Left kidney (tissue), 8 donors: ENCODE measurements around the gene RELA. TPM values are rescaled to one million over a fixed set of nuclear protein-coding genes. Genes with fewer than 3 reads are reported as not detected.
"Not testable (repeated sequence)": the region's sequence is repeated elsewhere in the genome, so short reads cannot be mapped to it uniquely, and the experiment has no call there.

Experiments
- DNase-seq: peaks from one replicate; pipeline ENCODE4 v3.0.0-alpha.2; 2013
- long read RNA-seq, 8 donors: transcript quantifications; one replicate each; lab custom pipeline, GENCODE V29; 2026
- polyA plus RNA-seq: library from polyadenylated mRNA; unstranded; fragments of 120-200 nt; gene quantifications from one replicate; pipeline ENCODE4 v1.2.1, GENCODE V29; 2013; ENCODE audit not compliant: insufficient read length

Gene RELA
- polyA plus RNA-seq = 49.6 TPM
- long read RNA-seq, donor 1, transcript RELA-202 (11 exons, 2,700 nt) = major isoform, 7 of 23 reads
- long read RNA-seq, donor 1, partial matches to known transcripts = 10 of 23 reads
- long read RNA-seq, donor 1, other reads (novel, unspliced or antisense) = 0 of 23 reads
- long read RNA-seq, donor 2, transcript RELA-202 (11 exons, 2,700 nt) = major isoform, 6 of 6 reads
- long read RNA-seq, donor 2, partial matches to known transcripts = 0 of 6 reads
- long read RNA-seq, donor 2, other reads (novel, unspliced or antisense) = 0 of 6 reads
- long read RNA-seq, donor 3, transcript RELA-202 (11 exons, 2,700 nt) = major isoform, 6 of 6 reads
- long read RNA-seq, donor 3, partial matches to known transcripts = 0 of 6 reads
- long read RNA-seq, donor 3, other reads (novel, unspliced or antisense) = 0 of 6 reads
- long read RNA-seq, donor 4, partial matches to known transcripts = 0 of 1 reads
- long read RNA-seq, donor 4, other reads (novel, unspliced or antisense) = 0 of 1 reads
- long read RNA-seq, donor 5, partial matches to known transcripts = 0 of 4 reads
- long read RNA-seq, donor 5, other reads (novel, unspliced or antisense) = 0 of 4 reads
- long read RNA-seq, donor 6, transcript RELA-202 (11 exons, 2,700 nt) = major isoform, 5 of 6 reads
- long read RNA-seq, donor 6, partial matches to known transcripts = 0 of 6 reads
- long read RNA-seq, donor 6, other reads (novel, unspliced or antisense) = 0 of 6 reads
- long read RNA-seq, donor 7, transcript RELA-202 (11 exons, 2,700 nt) = major isoform, 7 of 11 reads
- long read RNA-seq, donor 7, partial matches to known transcripts = 0 of 11 reads
- long read RNA-seq, donor 7, other reads (novel, unspliced or antisense) = 0 of 11 reads
- long read RNA-seq, donor 8, partial matches to known transcripts = 0 of 4 reads
- long read RNA-seq, donor 8, other reads (novel, unspliced or antisense) = 0 of 4 reads

DNA sequence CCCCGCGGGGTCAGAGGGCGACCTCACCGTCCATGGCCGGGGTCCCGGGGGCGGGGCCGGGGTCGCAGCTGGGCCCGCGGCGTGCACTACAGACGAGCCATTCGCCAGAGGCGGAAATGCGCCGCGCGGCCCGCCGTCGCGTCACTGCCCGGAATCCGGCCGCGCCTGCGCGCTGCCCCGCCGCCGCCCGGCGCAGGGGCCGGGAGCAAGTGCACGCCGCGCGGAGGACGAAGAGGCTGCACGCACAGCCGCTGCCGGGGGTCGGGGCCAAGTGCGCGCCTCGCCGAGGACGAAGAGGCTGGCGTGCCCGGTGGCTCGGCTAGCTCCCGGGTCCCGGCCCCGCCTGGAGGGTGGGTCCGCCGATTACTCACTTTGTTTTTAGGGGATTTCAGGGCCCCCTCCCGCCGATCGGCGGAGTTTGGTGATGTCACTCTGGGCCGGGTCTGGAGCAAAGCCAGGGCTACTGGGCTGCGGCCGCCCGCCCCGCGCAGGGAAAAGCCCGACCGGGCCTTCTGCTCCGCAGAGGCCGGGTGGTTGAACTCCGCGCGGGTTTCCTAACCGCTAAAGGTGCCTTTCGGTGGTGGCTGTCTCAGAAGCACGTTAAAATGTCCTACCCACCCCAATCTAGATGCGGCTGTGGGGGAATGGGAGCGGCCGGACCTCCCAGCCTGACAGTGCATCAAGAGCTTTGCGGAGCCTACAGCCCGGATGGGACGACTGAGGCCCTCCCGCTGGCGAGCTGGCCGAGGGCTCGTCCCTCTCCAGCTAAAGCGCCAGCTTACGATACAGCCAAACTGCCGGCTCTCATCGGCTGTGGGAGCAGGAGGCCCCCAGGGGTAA, at the start of gene RELA:
TSS of gene RELA (minus strand) at position 118 of the 840 bp plus-strand sequence. CDS start at position 34, 84 bp downstream.
- DNase-seq = peak; percentile 89

DNA sequence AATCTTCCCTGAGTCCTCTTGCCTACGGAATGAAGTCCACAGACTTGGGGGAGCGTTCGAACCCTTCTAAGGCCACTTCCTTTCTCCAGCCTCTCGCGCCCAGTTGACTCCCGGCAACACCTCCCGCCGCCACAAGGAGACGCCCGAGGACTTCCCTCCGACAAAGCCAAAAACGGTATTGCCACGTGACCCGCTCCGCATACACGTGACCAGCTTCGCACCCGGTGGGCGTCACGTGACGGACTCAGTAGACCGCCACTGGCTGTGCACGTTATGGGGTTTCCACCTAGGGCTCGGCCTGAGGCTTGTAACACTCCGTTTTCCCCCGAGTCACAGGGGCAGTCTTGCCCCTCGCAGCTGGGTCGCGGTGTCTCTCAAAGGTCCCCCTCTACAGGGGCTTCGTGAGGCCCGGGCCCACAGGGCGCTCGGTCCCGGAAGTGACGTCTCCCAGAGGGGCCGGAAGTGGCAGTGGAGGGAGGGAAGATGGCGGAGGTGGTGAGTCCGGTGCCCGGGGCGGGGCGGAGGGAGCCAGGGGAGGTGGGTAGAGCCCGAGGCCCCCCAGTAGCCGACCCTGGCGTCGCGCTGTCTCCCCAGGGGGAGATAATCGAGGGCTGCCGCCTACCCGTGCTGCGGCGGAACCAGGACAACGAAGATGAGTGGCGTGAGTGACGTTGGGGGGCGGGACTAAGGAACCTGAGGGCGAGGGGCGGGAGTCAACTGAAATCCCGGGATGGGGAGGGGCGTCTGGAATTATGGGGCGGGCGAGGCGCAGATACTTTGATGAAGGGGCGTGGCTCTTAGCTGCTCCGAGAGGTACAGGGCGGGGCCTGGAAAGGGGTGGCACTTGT, 49.3 kb upstream of the RELA start, which contains the start of gene KAT5:
TSS of gene KAT5 (plus strand) at position 468 of the 848 bp plus-strand sequence. CDS start at position 484, 16 bp downstream.
- peak; percentile 97 for DNase-seq

DNA sequence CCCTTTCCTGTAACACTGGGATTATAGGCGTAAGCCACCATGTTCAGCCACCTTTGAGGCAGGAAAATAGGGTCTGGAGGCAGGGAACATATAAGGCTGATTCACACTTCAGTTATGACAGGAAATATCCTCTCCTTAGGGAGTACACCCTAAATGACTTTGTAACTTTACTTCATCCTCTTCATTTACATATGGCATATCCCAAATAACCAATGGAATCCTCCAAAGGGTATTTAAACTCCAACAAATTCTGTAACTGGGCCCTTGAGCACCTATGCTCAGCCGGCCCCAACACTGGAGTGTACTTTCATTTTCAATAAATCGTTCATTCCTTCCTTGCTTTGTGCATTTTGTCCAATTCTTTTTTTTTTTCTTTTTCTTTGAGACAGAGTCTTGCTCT, 47.7 kb upstream of the RELA start:
- no peak for DNase-seq

DNA sequence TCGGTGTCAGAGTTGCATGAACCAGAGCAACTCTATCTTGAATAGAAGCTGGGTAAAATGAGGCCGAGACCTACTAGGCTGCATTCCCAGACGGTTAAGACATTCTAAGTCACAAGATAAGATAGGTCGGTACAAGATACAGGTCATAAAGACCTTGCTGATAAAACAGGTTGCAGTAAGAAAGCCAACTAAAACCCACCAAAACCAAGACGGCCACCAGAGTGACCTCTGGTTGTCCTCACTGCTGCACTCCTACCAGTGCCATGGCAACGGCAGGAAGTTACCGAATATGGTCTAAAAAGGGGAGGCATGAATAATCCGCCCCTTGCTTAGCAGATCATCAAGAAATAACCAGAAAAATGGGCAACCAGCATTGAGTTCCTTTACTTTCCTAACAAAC, 46.9 kb upstream of the RELA start:
- no peak for DNase-seq

DNA sequence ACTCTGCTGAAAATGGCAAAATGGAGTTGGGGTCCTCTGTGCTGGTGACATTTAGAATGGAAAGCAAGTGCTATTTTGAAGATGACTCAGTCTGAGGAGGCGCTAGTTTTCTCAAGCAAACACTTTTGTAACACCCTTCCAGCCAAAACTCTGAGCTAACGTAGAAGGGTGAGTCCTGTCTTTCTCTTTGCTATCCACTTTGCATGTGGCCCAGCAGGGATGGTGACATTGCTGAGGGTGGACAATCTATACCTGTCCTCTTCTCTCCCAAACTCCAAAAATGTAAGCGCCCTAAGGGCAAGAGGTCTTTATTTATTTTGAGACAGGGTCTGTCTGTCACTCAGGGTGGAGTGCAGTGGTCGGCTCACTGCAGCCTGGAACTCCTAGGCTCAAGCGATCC, 45.7 kb upstream of the RELA start:
- DNase-seq = no peak

DNA sequence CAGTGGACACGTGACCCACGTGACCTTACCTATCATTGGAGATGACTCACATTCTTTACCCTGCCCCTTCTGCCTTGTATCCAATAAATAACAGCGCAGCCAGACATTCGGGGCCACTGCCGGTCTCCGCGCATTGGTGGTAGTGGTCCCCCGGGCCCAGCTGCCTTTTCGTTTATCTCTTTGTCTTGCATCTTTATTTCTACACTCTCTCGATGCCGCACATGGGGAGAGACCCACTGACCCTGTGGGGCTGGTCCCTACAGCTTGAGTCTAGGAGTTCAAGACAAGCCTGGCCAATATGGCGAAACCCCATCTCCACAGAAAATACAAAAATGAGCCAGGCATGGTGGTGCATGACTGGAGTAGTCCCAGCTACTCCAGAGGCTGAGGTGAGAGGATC, 44.3 kb upstream of the RELA start:
- DNase-seq = not testable (repeated sequence)

DNA sequence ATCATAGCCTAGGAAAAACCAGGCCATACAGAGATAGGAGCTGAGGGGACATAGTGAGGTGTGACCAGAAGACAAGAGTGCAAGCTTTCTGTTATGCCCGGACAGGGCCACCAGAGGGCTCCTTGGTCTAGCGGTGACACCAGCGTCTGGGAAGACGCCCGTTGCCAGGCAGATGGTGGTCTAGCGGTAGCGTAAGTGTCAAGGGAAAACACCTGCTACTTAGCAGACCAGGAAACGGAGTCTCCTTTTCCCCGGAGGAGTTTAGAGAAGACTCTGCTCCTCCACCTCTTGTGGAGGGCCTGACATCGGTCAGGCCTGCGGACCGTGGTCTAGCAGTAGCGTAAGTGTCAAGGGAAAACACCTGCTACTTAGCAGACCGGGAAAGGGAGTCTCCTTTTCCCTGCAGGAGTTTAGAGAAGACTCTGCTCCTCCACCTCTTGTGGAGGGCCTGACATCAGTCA, 43.6 kb upstream of the RELA start:
- DNase-seq = peak; percentile 29

DNA sequence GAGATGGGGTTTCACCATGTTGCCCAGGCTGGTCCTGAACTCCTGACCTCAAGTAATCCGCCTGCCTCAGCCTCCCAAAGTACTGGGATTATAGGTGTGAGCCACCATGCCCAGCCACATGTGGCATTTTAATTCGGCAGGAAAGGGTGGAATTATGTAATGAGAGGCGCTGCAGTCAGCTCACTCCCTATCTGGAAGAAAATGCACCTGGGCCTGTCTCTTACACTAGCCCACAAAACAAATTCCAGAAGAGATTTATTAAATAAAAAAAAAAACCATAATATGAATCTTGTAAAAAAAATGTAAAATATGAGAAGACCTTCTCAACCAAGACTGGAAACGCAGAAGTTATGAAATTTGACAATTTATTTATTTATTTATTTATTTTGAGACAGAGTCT, 41.1 kb upstream of the RELA start:
- DNase-seq = no peak

DNA sequence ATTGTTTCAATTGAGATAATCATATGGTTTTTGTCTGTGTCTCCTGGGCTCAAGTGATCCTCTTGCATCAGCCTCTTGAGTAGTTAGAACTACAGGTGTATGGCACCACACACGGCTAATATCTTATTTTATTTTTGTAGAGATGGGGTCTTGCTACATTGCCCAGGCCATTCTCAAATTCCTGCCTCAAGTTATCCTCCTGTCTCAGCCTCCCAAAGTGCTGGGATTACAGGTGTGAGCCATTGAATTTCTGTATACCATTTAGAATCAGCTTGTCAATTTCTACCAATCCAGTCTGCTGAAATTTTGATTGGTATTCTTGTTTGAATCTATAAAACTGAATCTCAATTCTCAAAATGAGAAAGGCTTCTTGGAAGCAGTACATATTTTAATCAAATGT, 39.0 kb upstream of the RELA start:
- no peak for DNase-seq

DNA sequence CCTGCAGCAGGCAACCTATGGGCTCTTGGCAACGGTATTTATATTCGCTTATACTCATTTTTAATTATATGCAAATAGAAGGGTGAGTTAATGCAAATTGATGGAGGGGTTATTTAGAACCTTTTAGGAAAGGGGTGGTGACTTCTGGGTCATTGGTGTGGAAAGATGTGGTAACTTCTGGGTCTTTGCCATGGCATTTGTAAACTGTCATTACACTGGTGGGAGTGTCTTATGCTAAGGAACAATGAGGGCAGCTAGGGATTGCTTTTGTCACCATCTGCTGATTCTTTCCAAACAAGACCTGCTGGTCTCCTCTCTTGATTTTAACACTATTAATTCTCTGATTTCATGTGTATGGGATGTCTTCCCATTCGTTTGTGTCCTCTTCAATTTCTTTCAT, 37.7 kb upstream of the RELA start:
- DNase-seq = no peak

DNA sequence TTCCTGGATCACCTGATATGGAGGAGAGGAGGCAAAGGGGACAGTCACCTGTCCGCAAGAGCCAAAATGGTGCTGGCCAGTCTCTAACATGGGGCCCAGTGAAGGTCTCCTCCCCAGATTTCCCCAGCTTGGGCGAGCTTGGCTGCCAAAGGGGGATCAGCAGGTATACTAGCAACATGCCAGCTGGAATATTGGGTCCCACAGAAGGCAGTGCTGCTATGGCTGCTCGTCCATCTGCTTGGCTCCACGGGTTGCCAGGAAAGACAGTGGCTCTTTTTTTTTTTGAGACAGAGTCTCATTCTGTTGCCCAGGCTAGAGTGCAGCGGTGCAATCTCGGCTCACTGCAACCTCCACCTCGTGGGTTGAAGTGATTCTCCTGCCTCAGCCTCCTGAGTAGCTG, 36.6 kb upstream of the RELA start:
- DNase-seq = no peak

DNA sequence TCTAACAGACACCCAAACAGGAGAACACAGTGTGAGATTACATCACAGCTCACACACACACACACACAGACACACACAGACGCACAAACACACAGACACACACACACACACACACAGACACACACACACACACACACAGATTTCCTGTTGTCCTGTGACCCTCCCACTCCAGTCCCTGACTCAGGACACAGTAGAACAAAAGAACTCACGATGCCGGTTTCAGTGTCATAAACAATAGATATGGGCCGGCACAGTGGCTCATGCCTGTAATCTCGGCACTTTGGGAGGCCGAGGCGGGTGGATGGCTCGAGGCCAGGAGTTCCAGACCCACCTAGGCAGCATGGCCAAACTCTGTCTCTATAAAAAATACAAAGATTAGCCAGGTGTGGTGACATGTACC, 35.5 kb upstream of the RELA start:
- no peak for DNase-seq

DNA sequence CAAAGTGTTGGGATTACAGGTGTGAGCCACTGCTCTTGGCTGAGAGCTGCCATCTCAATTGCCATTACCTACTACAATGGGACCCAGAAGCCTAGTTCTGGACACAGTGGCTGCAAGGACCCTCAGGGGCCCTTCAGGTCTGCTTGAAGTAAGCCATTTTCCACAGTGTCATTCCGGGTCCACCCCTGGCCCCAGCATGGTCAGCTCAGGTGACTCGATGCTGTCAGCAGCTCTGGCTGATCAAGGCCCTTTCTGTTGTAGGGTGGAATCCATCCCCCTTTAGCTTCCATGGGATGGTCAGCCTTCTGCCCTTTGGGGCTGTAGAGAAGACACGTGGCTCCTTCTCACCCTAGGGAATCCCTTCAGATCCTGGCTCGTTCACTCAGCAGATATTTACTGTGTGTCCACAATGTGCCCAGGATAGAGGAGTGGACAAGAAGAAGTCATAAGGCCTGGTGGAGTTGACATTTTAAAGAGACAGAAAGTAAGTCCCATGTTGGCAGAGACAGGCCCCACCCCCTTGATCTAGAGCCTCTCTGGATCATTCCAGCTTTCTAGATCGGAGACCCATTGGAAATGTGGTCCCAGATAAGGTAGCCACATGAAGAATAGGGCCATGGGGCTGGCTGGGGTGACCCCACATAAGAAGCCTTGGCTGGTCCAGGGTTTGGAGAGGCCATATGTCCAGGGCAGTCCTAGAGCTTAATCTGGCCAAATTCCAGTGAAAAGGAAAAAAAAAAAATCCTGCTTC, 34.3 kb upstream of the RELA start:
- no peak for DNase-seq

DNA sequence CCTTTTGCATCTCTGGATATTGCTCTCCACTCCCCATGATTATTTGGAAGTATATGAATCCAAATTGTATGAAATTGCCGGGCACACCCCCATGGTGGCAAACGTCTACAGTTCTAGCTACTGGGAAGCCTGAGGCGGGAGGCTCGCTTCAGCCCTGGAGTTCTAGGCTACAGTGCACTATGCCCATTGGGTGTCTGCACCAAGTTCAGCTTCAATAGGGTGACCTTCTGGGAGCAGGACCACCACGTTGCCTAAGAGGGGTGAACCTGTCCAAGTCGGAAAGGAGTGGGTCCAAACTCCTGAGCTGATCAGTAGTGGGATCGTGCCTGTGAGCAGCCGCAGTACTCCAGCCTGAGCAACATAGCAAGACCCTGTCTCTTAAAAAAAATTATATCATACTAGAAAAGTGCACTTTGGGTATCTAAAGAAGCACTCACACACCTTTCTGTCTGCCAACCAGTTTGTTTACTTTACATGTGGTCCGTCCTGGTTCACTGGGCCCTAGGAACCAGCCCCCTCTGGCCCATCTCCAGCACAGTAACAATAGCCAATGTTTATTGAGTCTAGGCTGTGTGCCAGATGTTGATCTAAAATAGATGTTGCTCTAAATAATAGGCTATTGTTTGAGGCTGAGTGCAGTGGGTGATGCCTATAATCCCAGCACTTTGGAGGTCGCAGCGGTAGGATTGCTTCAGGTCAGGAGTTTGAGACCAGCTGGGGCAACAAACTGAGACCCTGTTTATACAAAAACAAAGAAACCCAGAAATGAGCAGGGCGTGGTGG, 32.9 kb upstream of the RELA start:
- DNase-seq = peak; percentile 26

DNA sequence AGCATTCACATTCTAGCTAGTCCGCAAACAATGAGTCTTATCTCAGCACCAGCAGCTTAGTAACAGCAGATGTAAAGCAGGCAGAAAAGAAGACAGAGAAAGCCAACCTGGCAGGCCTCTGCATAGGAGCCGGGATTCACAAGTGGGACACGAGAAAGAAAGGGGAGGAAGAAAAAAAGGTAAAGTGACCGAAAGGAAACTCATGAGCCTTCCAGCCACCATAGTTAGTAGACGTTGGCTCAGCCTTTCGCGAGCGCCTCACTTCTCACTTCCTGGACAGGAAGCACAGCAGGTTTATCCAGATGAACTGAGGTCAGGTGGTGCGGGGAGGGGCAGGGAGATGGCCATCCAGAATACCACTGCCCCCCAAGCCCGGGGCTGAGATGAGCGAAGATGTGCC, 29.7 kb upstream of the RELA start:
- DNase-seq = no peak

DNA sequence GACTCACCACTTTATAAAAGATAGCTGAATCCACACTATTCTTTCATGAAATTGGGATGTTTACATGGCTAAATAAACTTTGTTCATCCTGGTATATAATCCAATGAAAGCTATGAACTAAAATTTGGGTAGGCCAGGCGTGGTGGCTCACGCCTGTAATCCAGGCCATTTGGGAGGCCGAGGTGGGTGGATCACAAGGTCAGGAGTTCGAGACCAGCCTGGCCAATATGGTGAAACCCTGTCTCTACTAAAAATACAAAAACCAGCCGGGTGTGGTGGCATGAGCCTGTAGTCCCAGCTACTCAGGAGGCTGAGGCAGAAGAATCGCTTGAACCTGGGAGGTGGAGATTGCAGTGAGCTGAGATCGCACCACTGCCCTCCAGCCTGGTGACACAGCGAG, 29.1 kb upstream of the RELA start:
- not testable (repeated sequence) for DNase-seq

DNA sequence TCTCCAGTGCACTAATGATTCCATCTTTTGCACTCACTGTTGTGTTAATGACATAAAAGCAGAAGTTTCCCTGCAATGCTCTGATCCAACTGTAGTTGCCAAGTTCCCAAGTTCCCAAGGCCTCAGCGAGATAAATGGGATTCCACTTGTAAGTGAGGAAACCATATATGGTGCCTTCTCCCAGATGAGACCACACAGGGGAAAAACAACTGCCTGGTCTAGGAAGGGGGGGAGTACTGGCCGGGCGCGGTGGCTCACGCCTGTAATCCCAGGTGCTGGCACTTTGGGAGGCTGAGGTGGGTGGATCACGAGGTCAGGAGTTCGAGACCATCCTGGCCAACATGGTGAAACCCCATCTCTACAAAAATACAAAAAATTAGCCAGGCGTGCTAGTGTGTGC, 23.3 kb upstream of the RELA start:
- DNase-seq = no peak

DNA sequence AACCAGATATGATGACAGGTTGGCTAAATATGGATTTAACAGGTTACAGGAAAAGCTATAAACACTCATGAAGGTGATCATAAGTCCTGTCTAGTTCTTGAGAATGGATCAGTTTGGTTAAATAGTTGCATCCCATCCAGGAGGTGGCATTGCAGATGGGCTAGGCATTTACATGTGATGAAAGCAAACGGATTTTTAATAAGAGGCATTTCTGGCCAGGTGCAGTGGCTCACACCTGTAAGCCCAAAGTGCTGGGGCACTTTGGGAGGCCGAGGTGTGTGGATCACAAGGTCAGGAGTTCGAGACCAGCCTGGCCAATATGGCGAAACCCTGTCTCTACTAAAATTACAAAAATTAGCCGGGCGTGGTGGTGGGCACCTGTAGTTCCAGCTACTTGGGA, 20.8 kb upstream of the RELA start:
- DNase-seq = not testable (repeated sequence)

DNA sequence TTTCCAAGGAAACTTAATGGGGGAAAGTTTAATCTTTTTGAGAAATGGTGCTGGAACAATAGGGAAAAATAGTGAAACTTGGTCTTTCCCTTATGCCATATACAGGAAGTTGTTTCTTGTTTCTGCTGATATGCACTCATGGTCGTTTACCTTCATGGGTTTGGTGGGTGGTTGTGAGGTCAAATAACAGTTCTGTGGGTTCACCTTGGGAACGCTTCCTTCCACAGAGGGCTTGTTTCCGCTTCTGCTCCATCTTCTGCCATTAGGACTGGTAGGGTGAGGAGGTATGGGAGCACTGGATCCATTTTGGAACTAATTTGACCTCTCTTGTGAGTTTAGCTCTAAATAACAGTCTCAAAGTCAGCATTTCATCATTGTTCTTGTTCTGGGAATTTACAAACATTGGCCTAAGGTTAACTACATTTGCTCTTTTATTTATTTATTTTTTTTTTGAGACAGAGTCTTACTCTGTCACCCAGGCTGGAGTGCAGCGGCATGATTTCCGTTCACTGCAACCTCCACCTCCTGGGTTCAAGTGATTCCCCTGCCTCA, 17.6 kb upstream of the RELA start:
- DNase-seq = no peak
